GM11168 (cell line): ENCODE results near the gene JMJD4.

Experiments used
- in situ Hi-C: fragments of 300-500 bp; cut with MboI; formaldehyde crosslinking; loops from one replicate; pipeline ENCODE4 v1.12.0; 2022; ENCODE audit warnings: low sequenced_read_pairs; ENCODE audit not compliant: unreplicated experiment

Gene JMJD4, protein sequence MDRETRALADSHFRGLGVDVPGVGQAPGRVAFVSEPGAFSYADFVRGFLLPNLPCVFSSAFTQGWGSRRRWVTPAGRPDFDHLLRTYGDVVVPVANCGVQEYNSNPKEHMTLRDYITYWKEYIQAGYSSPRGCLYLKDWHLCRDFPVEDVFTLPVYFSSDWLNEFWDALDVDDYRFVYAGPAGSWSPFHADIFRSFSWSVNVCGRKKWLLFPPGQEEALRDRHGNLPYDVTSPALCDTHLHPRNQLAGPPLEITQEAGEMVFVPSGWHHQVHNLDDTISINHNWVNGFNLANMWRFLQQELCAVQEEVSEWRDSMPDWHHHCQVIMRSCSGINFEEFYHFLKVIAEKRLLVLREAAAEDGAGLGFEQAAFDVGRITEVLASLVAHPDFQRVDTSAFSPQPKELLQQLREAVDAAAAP

DNA sequence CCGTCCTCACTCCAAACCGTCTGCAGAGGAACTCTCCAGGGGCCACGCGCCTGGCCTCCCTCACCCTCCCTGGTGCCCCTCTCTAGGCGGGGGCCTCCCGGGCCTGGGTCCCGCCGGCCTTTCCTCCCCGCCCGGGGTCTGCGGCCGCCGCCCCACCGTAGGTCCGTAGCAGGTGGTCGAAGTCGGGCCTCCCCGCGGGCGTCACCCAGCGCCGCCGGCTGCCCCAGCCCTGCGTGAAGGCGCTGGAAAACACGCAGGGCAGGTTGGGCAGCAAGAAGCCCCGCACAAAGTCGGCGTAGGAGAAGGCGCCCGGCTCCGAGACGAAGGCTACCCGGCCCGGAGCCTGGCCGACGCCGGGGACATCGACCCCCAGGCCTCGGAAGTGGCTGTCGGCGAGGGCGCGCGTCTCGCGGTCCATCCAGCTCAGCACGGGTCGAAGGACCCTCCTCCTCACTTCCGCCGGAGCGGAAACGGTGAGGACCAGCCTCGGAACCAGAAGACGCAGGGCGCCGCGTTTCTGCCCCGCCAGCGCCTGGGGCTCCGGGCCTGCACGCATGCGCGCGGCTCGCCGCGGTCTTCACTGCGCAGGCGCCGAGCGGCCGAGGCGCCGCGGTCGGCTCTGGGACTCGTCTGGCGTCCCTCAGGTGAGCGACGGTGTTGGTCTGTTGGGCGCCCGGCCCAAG lies at the start of gene JMJD4, which contains the start of gene SNAP47:
Gene JMJD4, minus strand, starts transcription at position 447 of the 683 bp plus-strand sequence. Its CDS starts 29 bp downstream, at position 418.
Gene SNAP47, plus strand, starts transcription at position 580 of the 683 bp plus-strand sequence. CDS start 12,302 bp downstream, outside the sequence.
- in situ Hi-C loops, result no loop called here

DNA sequence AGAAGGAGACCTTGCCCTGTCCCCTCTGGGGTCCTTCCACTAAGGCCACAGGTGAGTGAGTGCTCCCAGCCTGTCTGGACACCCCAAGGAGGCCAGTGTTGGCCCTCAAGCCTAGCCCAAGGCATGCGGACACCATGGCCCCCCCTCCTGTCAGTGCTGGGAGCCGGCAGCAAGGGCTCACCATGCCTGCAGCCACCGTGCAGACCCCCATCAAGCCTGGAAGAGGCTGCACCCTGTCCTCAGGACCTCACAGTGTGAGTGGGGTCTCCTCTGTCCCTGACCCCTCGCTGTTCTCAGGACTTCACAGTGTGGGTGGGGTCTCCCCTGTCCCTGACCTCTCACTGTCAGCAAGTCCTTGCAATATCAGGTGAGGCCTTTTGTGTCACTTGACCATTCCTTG lies 47.1 kb upstream of the JMJD4 start:
- in situ Hi-C loops, result no loop called here

DNA sequence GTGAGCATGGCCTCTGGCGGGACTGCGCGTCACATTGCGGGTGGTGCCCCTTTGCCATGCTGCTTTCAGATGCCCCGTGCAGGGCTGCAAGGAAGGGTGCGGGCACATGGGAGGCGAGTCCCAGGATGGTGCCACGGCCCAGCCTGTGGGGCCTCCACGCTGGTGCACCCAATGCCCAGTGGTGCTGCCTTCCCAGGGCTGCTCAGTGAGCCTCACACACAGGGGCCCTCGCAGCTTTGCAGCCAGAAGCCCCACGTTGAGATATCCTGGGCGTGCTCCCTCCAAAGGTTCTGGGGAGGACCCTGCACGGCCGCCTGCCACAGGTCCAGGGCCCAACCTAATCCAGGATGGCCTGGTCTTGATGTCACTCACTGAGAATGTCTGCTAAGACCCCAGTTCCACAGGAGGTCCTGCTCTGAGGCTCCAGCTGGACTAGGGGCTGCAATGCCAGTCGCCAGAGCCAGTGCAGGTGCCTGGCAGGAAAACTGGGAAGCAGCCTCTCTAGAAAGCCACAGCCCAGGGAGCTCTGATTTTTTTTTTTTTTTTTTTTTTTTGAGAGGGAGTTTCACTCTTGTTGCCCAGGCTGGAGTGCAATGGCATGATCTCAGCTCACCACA lies 46.3 kb upstream of the JMJD4 start:
- in situ Hi-C loops, result no loop called here

DNA sequence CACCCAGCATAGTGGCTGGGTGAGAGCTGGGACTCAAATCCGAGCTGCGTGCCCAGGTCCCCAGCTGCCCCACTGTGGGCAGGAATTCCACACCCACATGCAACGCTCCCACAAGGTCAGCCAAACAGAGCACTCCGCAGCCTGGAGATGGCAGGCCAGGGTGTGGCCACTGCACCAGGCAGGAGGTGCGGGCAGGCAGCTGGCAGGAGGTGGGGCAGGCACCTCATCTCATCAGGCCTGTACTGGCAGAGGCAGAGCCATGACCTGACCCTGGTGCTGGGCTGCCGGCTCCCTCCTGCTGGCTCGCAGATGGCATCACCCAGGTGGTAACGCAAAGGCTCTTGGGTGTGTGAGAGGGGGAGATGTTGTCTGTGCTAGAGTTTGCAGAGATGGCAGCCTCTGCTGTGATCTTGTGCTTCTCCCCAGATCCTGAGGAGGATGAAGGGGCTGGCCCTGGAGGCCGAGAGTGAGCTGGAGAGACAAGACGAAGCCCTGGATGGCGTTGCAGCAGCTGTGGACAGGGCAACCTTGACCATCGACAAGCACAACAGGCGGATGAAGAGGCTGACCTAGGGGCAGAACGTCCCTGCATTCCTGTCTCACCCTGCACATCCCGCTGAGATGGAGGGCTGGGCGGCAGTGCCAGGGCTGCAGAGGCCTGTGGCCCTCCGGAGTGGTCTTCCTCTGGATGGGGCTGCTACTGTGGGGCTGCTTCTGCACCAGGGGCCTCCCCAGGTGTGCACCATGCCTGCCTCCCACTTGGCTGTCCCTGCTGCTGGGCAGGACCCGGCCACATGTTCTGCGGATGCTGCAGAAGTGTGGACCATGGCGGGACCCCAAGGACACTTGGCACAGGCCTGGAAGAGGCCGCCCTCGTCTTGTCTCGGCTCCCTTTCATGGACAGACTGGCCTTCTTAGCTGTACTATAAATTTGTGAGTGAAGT lies 45.3 kb upstream of the JMJD4 start:
- in situ Hi-C loops, result no loop called here

DNA sequence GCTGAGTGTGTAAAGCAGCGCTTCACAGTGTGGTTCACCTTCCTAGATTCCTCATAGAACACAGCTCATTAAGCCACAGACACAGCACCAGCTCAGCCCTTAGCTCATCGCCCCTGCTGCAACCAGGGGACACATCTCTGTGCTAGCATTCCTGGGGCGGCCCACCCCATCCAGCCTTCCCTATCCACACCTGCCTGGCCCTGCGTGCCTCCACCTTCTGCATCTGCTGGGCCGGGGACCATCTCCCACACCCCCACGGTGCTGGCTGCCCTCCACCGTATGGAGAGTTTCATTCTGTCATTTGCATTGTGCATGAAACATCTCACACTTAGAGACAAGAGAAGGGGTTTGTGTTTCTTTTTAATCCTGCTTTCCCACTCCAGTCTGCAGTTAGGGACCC lies 44.6 kb upstream of the JMJD4 start:
- in situ Hi-C loops, result no loop called here

DNA sequence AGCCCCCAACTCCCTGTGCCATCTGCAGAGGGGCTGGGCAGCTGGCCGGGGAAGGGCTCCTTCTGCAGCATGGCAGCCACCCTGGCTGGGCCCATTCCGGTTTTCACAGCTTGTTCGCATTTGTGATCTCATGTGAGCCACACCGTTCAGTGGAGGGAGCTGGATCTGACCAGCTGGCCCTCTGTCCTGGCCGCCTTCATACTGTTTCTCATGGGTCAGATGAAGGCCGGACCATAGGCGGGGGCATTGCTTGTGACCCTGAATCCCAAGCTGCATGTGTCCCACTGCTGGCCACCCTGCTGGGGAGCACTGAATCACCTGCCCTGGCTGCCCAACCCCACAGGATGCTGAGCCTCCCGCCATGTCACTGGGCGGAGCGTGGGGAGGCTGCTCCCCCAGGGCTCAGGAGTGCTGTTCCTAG lies 43.9 kb upstream of the JMJD4 start:
- in situ Hi-C loops, result no loop called here

DNA sequence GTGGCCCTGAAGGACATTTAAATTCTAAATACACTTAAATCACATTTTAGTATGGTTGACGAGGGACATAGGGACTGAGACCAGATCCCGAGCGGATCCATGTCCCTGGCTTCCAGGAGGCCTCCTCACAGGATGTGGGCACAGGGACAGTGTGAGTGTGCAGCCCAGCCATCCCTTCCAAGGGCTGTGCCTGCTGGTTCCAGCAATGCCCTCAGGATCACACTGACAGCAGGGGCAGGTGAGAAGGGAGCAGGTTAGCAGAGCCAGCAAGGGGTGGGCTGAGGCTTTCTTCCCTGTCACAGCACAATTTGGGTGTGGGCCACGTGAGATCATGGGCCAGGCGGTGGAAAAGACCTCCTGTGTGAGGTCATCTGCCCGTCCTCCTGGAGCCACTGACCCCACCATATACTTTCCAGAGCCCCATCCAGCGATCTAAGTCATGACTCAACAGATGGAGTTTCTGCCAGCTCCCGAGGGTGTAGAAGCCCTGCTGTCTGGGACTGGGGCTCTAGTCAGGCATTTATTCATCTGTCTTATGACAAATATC lies 43.4 kb upstream of the JMJD4 start:
- in situ Hi-C loops, result no loop called here

DNA sequence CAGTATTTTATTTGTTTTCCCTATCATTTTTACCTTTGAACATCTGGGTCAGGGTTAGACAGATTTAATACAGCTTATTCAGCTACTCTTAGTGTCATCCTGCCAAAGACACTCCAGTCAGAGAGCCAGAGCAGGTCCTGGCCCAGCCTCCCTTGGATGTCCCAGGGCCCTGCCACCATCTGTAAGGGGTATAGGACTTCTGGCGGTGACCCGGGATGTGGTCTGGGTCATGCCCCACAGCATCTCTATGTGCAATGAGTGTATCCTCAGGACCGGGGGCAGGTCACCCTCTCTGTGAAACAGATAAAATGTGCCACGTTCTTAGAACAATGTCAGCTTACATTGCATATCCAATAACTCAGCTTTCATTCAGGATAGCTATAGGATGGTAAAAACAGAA lies 42.5 kb upstream of the JMJD4 start:
- in situ Hi-C loops, result no loop called here

DNA sequence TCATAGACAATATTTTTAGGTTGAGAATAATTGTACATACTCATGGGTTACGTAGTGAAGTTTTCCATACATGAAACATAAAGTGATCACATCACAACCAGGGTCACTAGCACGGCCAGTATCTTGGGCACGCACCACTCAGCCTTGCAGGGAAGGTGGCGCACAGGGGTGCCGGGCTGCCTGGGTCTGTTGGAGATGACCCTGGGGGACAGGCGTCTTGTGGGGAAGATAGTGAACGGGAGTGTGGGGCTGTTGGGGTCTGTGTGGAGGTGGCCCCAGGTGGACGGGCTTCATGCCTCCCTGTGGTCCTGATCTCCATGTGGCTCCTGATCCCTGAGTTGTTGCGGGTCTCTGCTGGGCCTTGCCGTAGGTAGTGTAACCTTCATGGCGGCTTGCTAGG lies 42.1 kb upstream of the JMJD4 start:
- in situ Hi-C loops, result no loop called here

DNA sequence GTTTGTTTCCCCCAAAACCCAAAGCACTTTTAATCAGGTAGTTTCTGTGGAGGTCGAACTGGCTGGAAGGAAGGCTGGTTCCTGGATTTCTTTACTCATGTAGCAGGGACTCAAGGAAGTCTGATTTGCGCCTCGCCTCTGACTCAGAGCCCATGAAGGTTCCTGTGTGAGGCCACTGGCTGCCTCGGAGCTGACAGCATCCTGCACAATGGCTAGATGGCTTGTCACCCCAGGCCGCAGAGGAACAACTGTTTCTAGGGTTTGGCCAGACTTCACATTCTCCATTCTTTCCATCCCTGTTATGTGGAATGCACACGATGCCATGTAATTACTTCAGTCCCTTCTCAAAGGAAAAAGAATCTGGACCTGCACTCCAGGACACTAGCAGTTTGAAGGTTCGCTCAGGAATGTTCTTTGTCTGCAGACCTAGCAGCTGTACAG lies 41.2 kb upstream of the JMJD4 start:
- in situ Hi-C loops, result no loop called here

DNA sequence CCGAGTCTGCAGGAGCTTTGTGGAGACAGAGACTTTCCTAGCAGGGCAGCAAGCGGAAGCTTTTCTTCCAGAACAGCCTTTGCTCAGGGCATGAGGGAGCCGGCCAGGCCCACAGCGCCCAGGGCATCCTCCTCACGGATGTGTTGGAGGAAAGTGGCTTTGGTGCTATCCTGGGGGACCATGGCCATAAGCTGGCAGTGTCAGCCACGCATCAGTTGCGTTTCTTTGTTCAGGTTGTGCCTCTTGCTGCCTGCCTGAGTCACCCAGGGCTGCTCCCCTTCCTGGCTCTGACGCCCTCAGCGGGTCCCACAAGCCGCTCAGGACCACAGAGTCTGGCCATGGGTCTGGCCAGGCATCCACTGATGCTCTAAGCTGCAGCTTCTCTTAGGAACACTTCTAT lies 40.7 kb upstream of the JMJD4 start:
- in situ Hi-C loops, result no loop called here

DNA sequence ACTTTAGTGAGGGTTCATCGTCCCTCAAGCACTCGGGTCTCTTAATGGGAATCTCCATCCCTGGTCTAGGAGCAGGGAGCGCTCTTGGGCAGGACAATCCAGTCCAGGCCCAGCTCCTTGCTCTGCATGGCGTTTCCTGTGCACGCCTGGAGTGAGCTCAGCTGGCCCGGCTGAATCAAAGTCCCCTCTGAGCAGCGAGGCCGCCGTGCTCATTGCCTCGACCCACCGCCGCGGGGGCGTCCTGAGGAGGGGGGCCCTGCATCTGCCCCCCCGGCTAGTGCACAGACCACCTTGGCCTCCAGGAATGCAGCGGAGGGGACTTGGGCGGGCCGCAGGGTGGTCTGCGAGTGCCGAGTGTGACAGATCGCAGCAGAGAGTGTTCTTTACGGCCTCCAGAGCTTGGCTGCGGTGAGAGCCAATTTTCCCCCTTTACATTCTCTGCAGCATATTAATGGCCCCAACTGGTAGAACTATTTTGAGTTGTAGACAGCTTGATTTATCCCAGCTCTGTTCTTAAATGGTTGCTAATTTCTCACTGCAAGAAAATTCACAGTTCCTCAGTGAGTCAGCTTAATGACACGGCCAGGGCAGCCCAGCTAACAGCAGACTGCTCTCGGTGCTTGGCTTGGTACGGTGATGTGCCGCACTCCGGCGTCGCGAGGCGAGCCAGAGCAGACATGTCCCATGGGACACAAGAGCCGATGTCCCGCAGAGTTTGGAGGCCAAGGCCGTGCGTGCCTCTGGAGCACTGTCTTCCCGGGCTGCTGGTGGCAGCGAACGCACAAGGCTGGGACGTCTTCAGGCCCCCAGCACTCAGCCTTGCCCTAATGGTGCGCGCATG lies 39.9 kb upstream of the JMJD4 start:
- in situ Hi-C loops, result loop anchor here (25.0 kb wide), 1 partner anchor 162 kb away; the partner anchor contains the start of gene WNT9A

DNA sequence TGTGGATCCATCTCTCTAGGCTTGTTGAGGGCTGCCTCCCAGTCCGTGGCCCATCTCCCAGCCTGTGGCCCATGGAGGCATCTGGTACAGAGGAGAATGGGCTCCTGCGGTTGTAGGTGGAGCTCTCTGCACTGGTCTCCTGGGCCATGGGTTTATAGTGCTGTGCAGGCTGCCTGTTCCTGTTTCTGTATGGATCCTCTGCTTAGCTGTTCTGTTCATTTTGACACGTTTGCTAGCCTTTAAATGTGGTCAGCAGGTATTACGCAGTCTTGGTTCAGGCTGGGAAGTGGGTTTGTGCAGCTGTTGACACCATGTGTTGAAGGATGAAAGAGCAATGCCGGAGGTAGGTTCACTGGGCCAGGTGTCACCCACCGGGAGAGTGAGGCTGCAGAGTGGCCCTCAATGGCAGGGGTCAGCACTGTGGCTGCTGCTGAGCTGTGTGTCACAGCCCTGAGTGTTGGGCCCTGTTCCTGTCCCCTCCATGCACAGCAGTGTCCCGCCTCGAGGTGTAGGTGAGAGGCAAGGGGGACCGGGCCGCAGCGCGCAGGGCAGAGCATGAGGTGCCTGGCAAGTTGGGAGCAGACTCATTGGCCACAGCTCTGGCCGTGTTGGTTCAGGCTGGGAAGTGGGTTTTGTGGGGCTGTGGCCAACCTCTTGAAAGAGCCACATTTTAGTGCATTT lies 39.1 kb upstream of the JMJD4 start:
- in situ Hi-C loops, result loop anchor here (25.0 kb wide), 1 partner anchor 163 kb away; the partner anchor contains the start of gene WNT9A

DNA sequence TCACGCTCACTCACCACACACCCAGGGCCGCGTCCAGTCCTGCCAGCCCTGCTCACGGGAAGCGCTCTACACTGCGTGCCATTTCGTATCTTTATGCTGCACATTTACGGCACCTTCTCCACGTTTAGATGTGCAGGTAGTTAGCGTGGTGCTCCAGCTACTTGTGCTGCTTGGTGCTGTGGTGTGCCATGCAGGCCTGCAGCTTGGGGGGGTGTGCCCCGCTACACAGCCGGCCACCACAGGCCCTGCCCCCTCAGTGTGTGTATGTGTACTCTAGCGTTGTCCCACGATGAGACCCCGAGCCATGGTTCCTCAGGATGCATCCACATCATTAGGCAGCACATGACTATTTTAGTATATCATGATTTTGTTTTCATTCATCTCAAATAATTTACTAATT lies 38.5 kb upstream of the JMJD4 start:
- in situ Hi-C loops, result loop anchor here (25.0 kb wide), 1 partner anchor 164 kb away; the partner anchor contains the start of gene WNT9A

DNA sequence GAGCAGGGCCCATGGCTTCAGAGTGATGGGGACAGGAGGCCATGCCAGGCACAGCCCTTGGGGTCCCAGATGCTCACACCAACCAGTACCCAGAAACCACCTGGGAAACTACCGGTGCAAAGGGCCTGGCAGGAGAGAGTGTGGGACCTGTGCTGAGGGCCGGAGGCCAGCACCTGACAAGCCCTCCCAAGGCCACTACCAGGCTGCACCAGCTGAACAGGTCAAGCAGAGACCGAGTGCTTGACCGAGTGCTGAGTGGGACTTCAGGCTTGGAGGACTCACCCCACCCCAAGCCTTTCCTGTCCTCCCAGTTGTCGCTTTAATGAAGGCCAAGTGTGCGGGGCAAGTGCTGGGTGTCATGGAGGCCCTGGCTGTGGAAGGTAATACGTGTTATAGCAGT lies 36.7 kb upstream of the JMJD4 start:
- in situ Hi-C loops, result loop anchor here (25.0 kb wide), 1 partner anchor 166 kb away; the partner anchor contains the start of gene WNT9A

DNA sequence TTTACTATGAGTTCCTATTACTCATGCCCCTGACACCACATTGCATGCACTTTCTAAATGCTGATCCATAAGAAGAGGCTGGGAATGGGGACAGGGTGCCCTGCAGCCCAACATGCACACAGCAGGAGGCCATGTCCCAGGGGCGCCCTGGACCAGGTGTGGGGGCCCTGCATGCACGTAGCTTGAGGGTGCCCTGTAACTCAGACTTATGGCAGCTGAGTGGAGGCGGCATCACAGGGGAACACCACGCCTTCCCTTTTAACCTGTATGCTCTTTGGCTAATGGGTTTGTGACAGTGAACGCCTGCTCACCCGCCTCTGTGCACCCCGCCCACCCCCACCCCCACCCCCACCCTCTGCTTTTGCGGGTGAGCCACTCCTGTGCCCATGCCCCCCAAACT lies 36.2 kb upstream of the JMJD4 start:
- in situ Hi-C loops, result loop anchor here (25.0 kb wide), 1 partner anchor 166 kb away; the partner anchor contains the start of gene WNT9A

DNA sequence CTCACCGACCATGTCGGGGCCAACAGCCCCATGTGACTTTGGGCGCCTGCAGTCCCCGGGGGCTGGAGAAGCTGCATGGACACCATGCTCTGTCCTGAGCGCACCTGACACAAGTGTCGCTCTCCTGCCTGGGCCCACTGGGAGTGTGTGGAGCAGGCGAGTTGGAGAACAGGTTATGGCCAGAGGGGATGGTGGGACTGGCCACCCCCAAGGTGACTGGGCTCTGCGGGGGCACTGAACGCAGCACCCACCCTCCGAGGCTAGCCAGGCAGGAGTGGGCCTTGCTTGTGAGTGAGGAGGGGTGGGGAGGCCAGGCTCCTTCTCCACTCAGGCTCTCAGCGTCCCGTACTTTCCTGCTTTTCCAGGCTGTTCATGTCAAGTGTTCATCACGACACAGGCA lies 35.7 kb upstream of the JMJD4 start:
- in situ Hi-C loops, result loop anchor here (25.0 kb wide), 1 partner anchor 166 kb away; the partner anchor contains the start of gene WNT9A
